Smooth muscle cell (in vitro differentiated cells): ENCODE data around the gene TBX15. TPM values are rescaled to one million over a fixed set of nuclear protein-coding genes. Genes with fewer than 3 reads are reported as not detected.

ENCODE experiments used
- DNase-seq: peaks from one replicate; lab custom pipeline; 2025; ENCODE audit not compliant: unreplicated experiment; lab: John Stamatoyannopoulos, UW
- H2AFZ ChIP-seq: fragments of 200-600 bp; sonication (generic); 2 replicates; pipeline ENCODE4 v1.6.0; 2016; ENCODE audit warnings: antibody characterized with exemption, low read depth, mild to moderate bottlenecking
- H3F3A ChIP-seq: fragments of 200-600 bp; sonication (generic); 2 replicates; pipeline ENCODE4 v1.6.0; 2017; ENCODE audit warnings: antibody characterized with exemption, low read depth
- H3K27ac ChIP-seq: fragments of 200-600 bp; sonication (generic); 2 replicates; pipeline ENCODE4 v1.5.1; 2016; ENCODE audit warnings: low read depth, mild to moderate bottlenecking
- H3K27me3 ChIP-seq: fragments of 200-600 bp; sonication (generic); 2 replicates; pipeline ENCODE4 v1.6.1; 2016; ENCODE audit warnings: low read depth, mild to moderate bottlenecking
- H3K36me3 ChIP-seq: fragments of 200-600 bp; sonication (generic); 2 replicates; pipeline ENCODE4 v1.5.1; 2016; ENCODE audit warnings: low read depth
- H3K4me1 ChIP-seq: fragments of 200-600 bp; sonication (generic); 2 replicates; pipeline ENCODE4 v1.5.1; 2016; ENCODE audit warnings: low read depth
- H3K4me2 ChIP-seq: fragments of 200-600 bp; sonication (generic); 2 replicates; pipeline ENCODE4 v1.6.0; 2016; ENCODE audit warnings: mild to moderate bottlenecking
- H3K4me3 ChIP-seq: fragments of 200-600 bp; sonication (generic); 2 replicates; pipeline ENCODE4 v1.5.1; 2016; ENCODE audit warnings: mild to moderate bottlenecking
- H3K79me2 ChIP-seq: fragments of 200-600 bp; sonication (generic); 2 replicates; pipeline ENCODE4 v1.6.0; 2016; ENCODE audit warnings: low read depth, mild to moderate bottlenecking
- H3K9ac ChIP-seq: fragments of 200-600 bp; sonication (generic); 2 replicates; pipeline ENCODE4 v1.6.0; 2016; ENCODE audit warnings: low read depth
- H3K9me3 ChIP-seq: fragments of 200-600 bp; sonication (generic); replicated peaks from 2 replicates; pipeline ENCODE4 v1.5.1; 2016; ENCODE audit warnings: low read depth
- H4K20me1 ChIP-seq: fragments of 200-600 bp; sonication (generic); 2 replicates; pipeline ENCODE4 v1.6.0; 2016; ENCODE audit warnings: low read depth
- CTCF ChIP-seq: fragments of 200-600 bp; sonication (generic); IDR thresholded peaks from 2 replicates; pipeline ENCODE4 v1.5.1; 2017; ENCODE audit warnings: borderline replicate concordance, mild to moderate bottlenecking, antibody characterized with exemption; ENCODE audit not compliant: insufficient read depth, poor library complexity, severe bottlenecking
- WGBS: methylation state at CpG from one replicate; pipeline ENCODE4 v1.1.7; 2016; ENCODE audit warnings: low lambda C conversion rate; 5-methylcytosine and 5-hydroxymethylcytosine counted together
- polyA plus RNA-seq: library from polyadenylated mRNA; unstranded; fragments of >200 nt; fragmentation: Nextera tagmentation; extraction: Ambion mirVana; gene quantifications from 2 replicates; pipeline ENCODE4 v1.2.1, GENCODE V29; 2016
- total RNA-seq: library from RNA; depleted of rRNA; stranded (reverse); fragments of >200 nt; gene quantifications from 2 replicates; pipeline ENCODE4 v1.2.3, GENCODE V29; 2014

TBX15 gene
- total and polyA plus RNA-seq, 2 experiments from 2014 or later: 2.7 to 3.5 TPM

GRCh38 chr1:118940957-118941356 lies 47.2 kb downstream of the TBX15 start:
- no peaks in the 10 kb centered on the region for H3F3A ChIP-seq
- TF ChIP-seq CTCF: no peak
- WGBS: 62% methylated on average over 3 of the region's 3 CpGs
- H4K20me1 ChIP-seq: no peaks in the 10 kb centered on the region
- no peak for DNase-seq
- no peak overlapping the region for H3K4me2 ChIP-seq
- peaks cover 6% of the 10 kb centered on the region for H3K27me3 ChIP-seq
- H2AFZ ChIP-seq: no peak overlapping the region
- H3K4me3 ChIP-seq: no peak overlapping the region
- no peaks in the 10 kb centered on the region for H3K79me2 ChIP-seq
- H3K4me1 ChIP-seq: no peaks in the 10 kb centered on the region
- H3K36me3 ChIP-seq: no peaks in the 10 kb centered on the region
- H3K9ac ChIP-seq: no peak overlapping the region
- no peak overlapping the region for H3K27ac ChIP-seq
- H3K9me3 ChIP-seq: no peaks in the 10 kb centered on the region

GRCh38 chr1:118937413-118938072 lies 50.6 kb downstream of the TBX15 start:
- no peaks in the 10 kb centered on the region for H3K36me3 ChIP-seq
- H3K27ac ChIP-seq: no peak overlapping the region
- no peaks in the 10 kb centered on the region for H3F3A ChIP-seq
- H4K20me1 ChIP-seq: no peaks in the 10 kb centered on the region
- no peaks in the 10 kb centered on the region for H3K79me2 ChIP-seq
- WGBS: 85% methylated on average over 4 of the region's 4 CpGs
- DNase-seq: no peak
- no peaks in the 10 kb centered on the region for H3K27me3 ChIP-seq
- H2AFZ ChIP-seq: no peak overlapping the region
- no peak overlapping the region for H3K4me2 ChIP-seq
- TF ChIP-seq CTCF: no peak
- H3K9ac ChIP-seq: no peak overlapping the region
- H3K9me3 ChIP-seq: no peaks in the 10 kb centered on the region
- H3K4me1 ChIP-seq: no peaks in the 10 kb centered on the region
- no peak overlapping the region for H3K4me3 ChIP-seq

GRCh38 chr1:118934706-118935105 lies 53.4 kb downstream of the TBX15 start:
- Histone ChIP-seq H3K79me2 (no peaks in the 10 kb centered on the region), H3K36me3 (no peaks in the 10 kb centered on the region), H3K27me3 (no peaks in the 10 kb centered on the region), H3K27ac (no peak overlapping the region), H3K4me1 (no peaks in the 10 kb centered on the region), H3K4me3 (no peak overlapping the region), H2AFZ (no peak overlapping the region), H3F3A (no peaks in the 10 kb centered on the region), H4K20me1 (no peaks in the 10 kb centered on the region), H3K4me2 (no peak overlapping the region), H3K9me3 (no peaks in the 10 kb centered on the region), H3K9ac (no peak overlapping the region)
- TF ChIP-seq CTCF: no peak
- 95% methylated on average over 1 of the region's 1 CpG for WGBS
- no peak for DNase-seq
